Ascending aorta (tissue), 2 donors: ENCODE results near the gene SUSD6. TPM values are rescaled to one million over a fixed set of nuclear protein-coding genes. Genes with fewer than 3 reads are reported as not detected.
A peak's percentile ranks its signal among the peaks of the same experiment; 100 is the strongest.

Experiments used
- DNase-seq, 2 donors: peaks; one replicate each; pipeline ENCODE4 v3.0.0-alpha.2; 2019; ENCODE audit warnings: low spot score in 2 of 2
- H3K27ac ChIP-seq, 2 donors: fragments of 200-600 bp; sonication (generic); one replicate each; pipeline ENCODE4 v1.5.1; 2016 to 2017; ENCODE audit warnings: mild to moderate bottlenecking in 1 of 2
- H3K27me3 ChIP-seq: fragments of 200-600 bp; sonication (generic); one replicate; pipeline ENCODE4 v1.5.1; 2017
- H3K36me3 ChIP-seq, 2 donors: fragments of 200-600 bp; sonication (generic); one replicate each; pipeline ENCODE4 v1.5.1; 2016
- H3K4me1 ChIP-seq, 2 donors: fragments of 200-600 bp; sonication (generic); one replicate each; pipeline ENCODE4 v1.5.1; 2016 to 2017; ENCODE audit warnings: mild to moderate bottlenecking in 1 of 2
- H3K4me3 ChIP-seq, 2 donors: fragments of 200-600 bp; sonication (generic); one replicate each; pipeline ENCODE4 v1.5.1; 2016 to 2017; ENCODE audit warnings: mild to moderate bottlenecking in 1 of 2
- H3K9me3 ChIP-seq, 2 donors: fragments of 200-600 bp; sonication (generic); one replicate each; pipeline ENCODE4 v1.5.1; 2016
- intact Hi-C: fragments of 100-400 bp; cut with DNase I; formaldehyde crosslinking; loops from one replicate; pipeline ENCODE4 v1.15.1; 2023
- total RNA-seq: library from RNA; depleted of rRNA; stranded (reverse); fragments of >200 nt; gene quantifications from one replicate; pipeline ENCODE4 v1.1.0, GENCODE V29; 2016
- TF ChIP-seq, protein P1 (sequence below), 3 experiments: fragments of 200-600 bp in 2 of 3; fragments of 450-650 bp in 1 of 3; sonication (generic) in 2 of 3; IDR thresholded peaks; one replicate each; pipeline ENCODE4 v1.5.1; 2016 to 2019; ENCODE audit warnings: antibody characterized with exemption in 3 of 3, mild to moderate bottlenecking in 1 of 3, moderate library complexity in 1 of 3

Gene SUSD6
- total RNA-seq, 1 donor from 2014 or later: 23.3 TPM

DNA sequence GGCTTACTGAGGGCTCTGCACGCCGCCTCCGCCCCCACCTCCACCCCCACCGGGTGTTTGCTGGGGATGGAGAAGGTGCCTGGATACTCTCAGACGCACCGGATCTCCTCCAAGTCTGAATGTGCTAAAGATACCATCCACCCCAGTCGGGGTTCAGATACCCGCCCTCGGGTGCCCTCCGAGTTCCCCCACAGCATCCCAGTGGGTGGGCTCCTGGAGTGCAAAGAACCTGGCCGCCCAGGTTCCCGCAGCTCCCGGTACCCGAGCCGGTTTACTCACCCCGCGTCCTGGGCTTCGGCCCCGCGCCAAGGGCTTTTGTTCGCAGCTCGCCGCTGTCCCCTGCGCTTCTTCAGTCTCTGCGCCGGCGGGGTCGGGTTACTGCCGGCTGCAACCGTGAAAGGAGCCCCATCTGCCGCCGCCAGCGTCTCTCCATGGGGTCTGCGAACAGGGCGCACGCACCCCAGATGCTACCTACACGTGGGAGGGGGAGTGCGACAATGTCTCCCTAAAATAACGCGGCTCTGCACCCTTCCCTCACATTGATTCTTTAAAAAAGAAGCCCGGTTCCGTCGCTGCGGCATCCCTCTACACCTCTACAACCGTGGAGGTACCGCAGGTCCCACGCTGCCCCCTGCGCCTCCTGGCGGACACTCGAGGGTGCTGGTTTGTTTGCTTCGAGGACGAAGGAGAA, 37.0 kb upstream of the SUSD6 start, which contains the start of gene CCDC177:
Gene CCDC177, minus strand, starts transcription at position 609 of the 691 bp plus-strand sequence. CDS start 1,249 bp downstream, outside the sequence.
- DNase-seq: no peak
- intact Hi-C loops: no loop called here
- Histone ChIP-seq H3K36me3 (no peaks in the 10 kb centered on the region), H3K4me3 (peak within 1 kb of the TSS; percentile 40 to 68), H3K4me1 (peaks cover 9 to 19% of the 10 kb centered on the region in 2 donors), H3K27me3 (peaks cover 25% of the 10 kb centered on the region), H3K9me3 (no peaks in the 10 kb centered on the region), H3K27ac (no peak within 1 kb of the TSS)
- TF ChIP-seq, protein P1, sequence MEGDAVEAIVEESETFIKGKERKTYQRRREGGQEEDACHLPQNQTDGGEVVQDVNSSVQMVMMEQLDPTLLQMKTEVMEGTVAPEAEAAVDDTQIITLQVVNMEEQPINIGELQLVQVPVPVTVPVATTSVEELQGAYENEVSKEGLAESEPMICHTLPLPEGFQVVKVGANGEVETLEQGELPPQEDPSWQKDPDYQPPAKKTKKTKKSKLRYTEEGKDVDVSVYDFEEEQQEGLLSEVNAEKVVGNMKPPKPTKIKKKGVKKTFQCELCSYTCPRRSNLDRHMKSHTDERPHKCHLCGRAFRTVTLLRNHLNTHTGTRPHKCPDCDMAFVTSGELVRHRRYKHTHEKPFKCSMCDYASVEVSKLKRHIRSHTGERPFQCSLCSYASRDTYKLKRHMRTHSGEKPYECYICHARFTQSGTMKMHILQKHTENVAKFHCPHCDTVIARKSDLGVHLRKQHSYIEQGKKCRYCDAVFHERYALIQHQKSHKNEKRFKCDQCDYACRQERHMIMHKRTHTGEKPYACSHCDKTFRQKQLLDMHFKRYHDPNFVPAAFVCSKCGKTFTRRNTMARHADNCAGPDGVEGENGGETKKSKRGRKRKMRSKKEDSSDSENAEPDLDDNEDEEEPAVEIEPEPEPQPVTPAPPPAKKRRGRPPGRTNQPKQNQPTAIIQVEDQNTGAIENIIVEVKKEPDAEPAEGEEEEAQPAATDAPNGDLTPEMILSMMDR (IDR thresholded peaks at IDR 0.05): peak; percentile 38 to 74 (median 61)

DNA sequence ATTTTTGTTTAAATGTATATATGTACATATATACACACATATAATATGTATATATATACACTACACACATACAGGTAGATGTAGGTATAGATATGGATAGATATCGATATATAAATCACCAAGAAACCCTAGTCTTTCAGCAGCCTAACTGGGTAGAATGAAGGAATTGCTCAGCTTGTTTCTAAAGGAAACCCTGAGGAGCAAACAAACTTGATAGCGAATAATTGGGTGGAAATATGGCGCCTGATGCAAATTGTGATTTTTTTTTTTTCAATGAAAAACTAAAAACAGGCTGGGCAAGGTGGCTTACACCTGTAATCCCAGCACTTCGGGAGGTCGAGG, 36.5 kb upstream of the SUSD6 start:
- DNase-seq: no peak
- TF ChIP-seq, protein P1 (IDR thresholded peaks at IDR 0.05): no peak
- H3K4me3 ChIP-seq: peak overlapping the region in 1 of 2 donors; percentile 40
- no peaks in the 10 kb centered on the region for H3K9me3 ChIP-seq
- H3K4me1 ChIP-seq: peaks cover 9 to 19% of the 10 kb centered on the region in 2 donors
- intact Hi-C loops: no loop called here
- no peaks in the 10 kb centered on the region for H3K36me3 ChIP-seq
- peaks cover 25% of the 10 kb centered on the region for H3K27me3 ChIP-seq
- no peak overlapping the region for H3K27ac ChIP-seq

DNA sequence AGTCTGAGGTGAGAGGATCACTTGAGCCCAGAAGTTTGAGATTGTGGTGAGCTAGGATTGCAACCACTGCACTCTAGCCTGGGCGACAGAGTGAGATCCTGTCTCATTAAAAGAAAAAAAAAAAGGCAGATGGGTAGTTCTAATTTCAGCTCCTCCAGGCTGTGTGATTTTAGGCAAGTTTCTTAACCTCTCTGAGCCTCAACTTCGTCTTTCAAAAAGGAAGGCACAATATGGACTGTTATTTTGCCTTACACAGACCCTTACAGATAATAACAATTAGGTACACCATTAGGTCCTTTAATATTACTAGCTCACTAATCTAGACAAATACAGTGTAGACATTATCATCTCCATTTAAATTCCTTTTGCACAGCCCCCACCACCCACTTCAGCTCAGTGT, 31.9 kb upstream of the SUSD6 start:
- TF ChIP-seq, protein P1 (IDR thresholded peaks at IDR 0.05): no peak
- H3K4me1 ChIP-seq: peaks cover under 1% of the 10 kb centered on the region in 2 donors
- no peaks in the 10 kb centered on the region for H3K27me3 ChIP-seq
- no peaks in the 10 kb centered on the region for H3K36me3 ChIP-seq
- H3K9me3 ChIP-seq: no peaks in the 10 kb centered on the region
- DNase-seq: no peak
- no peak overlapping the region for H3K4me3 ChIP-seq
- intact Hi-C loops: no loop called here
- no peak overlapping the region for H3K27ac ChIP-seq

DNA sequence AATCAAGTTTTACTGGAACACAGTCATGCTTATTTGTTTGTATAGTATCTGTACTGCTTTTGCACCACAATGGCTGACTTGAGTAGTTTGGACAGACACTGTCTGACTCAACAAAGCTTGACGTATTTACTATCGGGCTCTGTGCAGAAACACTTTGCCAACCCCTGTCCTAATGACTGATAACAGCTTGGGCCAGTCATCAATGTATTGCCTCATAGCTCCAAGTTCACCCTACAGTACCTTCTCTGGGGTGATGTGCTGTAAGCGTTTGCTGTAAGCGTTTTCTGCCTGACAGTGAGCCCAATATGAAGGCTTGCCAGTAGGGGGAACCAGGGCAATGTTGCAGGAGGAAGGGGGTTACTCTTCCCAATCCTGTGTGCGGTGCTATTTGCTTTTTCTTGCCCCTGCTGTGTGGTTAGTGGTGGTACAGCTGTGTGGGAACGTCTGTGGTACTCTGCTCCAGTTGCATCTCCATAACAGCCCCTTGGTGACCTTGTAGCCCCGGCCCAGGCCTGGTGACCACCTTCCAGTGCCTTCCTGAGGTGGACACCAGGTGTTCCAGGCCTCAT, 31.3 kb upstream of the SUSD6 start:
- H3K4me3 ChIP-seq: no peak overlapping the region
- no peaks in the 10 kb centered on the region for H3K27me3 ChIP-seq
- intact Hi-C loops: no loop called here
- no peaks in the 10 kb centered on the region for H3K9me3 ChIP-seq
- peak in 1 of 2 donors; percentile 71 for DNase-seq
- TF ChIP-seq, protein P1 (IDR thresholded peaks at IDR 0.05): peak in 2 of 3 experiments; percentile 7 to 20
- no peaks in the 10 kb centered on the region for H3K36me3 ChIP-seq
- no peaks in the 10 kb centered on the region for H3K4me1 ChIP-seq
- H3K27ac ChIP-seq: no peak overlapping the region

DNA sequence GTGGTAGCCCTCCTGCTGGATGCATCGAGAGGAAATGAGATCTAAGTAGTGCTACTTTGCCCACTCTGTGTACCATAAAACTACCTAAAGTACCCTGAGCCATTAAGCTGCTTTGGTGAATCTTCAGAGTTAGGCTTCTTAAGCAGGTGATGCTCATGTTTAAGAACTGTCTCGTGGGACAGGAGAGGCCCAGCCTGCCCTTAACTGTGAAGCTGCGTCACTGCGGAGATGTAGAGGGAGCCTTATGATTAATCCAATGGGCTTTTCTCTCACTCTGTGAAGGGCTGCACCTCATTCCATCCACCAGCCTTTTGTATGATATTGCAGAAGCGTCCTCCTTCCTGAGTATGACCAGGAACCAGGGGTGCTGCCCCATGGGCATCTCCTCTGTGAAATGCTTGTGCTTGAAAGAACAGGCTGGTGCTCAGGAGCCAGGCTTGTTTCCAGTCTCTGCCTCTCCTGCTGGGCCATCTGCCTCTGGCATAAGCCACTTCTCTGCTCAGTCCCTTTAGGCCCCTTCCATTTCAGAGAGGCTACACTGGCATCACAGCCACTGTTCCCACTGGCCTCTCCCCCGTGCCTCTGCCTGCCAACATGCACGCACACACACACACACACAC, 30.0 kb upstream of the SUSD6 start:
- H3K27ac ChIP-seq: no peak overlapping the region
- intact Hi-C loops: no loop called here
- no peak overlapping the region for H3K4me3 ChIP-seq
- TF ChIP-seq, protein P1 (IDR thresholded peaks at IDR 0.05): no peak
- DNase-seq: no peak
- H3K9me3 ChIP-seq: no peaks in the 10 kb centered on the region
- H3K4me1 ChIP-seq: no peaks in the 10 kb centered on the region
- no peaks in the 10 kb centered on the region for H3K36me3 ChIP-seq
- H3K27me3 ChIP-seq: no peaks in the 10 kb centered on the region
